NCI-H128 (cell line): Measurements from ENCODE around the gene UNC13C.

Experiments used
- DNase-seq: peaks from one replicate; lab custom pipeline; 2025; ENCODE audit not compliant: unreplicated experiment; lab: John Stamatoyannopoulos, UW

The UNC13C gene

DNA sequence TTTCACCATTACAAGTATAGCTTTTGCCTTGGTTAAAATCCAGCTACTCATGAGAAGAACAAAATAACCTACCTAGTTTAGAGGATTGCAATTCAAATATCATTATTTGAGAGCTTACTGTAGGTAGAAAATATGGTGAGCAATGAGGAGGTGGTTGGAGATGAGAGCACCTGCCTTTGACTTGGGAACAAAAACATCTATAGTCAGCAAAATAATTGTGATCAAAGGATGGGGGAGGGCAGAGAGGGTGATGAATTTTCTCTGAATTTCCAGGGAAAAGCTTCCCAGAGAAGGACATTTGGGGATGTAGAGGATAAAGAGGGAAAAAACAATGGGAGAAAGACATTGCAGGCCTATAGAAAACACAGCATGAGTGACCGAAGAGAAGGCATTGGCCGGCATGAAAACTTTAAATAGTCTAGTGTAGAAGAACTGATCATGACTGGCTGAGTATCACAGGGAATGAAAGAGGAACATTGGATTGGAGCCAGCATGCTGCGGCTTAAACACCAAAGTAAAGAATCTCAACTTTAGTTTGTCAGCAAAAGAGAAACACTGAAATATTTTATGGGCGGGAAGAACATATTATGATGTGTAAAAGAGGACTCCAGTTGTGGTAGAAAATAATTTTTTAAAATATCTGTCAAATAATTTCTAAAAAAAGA, 581.3 kb downstream of the UNC13C start:
- DNase-seq = no peak

- no peak for DNase-seq
Observed at GRCh38 chr15:54560417-54560816, 582.2 kb downstream of the UNC13C start.

DNA sequence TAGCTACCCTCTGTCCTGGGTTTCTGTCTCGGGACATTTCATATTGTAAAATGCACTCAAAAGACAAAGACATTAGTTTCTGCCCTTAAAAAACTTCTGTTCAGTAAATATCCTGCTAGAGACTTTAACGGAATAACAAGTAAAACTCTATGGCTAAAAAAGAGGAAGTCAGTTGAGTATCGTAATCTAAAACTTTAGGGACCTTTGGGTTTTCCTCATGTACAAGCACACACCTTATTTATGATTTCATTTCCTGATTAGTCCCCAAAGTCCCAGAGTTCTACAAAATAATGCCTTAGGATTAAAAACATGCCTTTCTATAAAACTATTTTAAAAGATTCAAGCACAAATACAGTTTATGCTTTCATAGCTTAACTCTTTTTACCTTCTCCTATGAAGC, 585.9 kb downstream of the UNC13C start:
- DNase-seq = no peak

- no peak for DNase-seq
Observed at GRCh38 chr15:54566654-54567053, 588.4 kb downstream of the UNC13C start.

DNA sequence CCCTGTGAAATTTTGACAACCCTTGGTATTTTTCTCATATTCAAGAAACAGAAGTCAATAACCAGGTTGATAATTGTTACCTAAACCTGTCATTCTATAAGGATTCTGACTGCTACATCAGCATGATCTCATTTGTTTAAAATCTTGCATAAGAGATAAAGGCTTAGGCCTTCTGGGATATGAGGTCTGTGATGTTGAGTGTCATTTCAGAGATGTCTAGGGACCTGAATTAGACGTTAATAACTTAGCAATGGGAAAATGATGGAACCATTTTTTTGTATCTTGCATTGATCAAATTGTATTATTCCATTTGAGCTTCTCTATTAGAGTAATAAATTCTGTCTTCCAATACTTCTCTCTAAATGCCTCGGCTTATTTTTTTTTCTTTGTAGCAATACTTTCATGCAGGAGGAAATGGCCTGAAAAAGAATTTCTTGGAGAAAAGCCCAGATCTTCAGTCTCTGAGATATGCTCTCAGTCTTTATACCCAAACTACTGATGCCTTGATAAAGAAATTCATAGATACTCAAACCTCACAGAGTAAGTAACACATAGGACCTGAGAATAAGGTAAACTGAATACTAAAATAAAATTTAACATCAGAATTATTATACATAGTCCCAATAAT, 589.3 kb downstream of the UNC13C start:
- no peak for DNase-seq

DNA sequence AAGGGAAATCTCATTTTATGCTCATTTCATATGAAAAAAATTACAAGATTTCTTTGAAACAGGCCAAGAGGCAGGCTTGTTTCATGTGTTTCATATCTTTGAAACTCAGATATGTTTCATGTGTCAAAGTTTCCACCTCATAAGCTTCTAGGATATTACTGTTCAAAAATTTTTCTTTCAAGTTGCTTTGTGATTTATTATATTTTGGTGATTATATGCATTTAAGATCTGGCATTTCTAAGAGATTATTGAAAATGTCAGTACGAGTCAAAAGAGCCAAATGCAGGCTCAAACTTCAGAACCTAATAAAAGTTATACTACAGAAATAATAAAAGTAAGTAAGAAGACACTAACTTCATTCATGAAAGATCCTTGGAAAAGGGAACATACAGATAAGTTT, 590.1 kb downstream of the UNC13C start:
- DNase-seq = no peak

GRCh38 chr15:54571576-54571975, 593.3 kb downstream of the UNC13C start:
- no peak for DNase-seq

DNA sequence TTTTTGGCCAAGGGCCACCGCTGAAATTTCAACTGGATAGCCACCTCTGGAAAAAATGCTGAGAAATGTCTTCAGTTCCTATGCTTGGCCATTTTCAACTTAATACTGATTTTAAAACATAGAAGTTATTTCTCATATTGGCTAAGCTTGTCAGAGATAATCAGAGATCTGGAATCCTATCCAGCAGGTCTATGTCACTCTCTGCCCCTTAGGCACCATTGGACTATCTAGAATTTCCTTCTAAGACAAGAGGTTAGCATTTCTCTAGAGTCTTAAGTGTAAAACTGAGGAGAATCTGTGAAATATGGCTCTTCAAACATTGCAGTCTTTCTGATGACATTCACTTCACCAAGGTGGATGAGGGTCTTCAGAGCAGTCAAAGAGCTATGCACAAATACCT, 597.3 kb downstream of the UNC13C start:
- no peak for DNase-seq

GRCh38 chr15:54576298-54576935, 598.2 kb downstream of the UNC13C start:
- DNase-seq = no peak

GRCh38 chr15:54577476-54578250, 599.4 kb downstream of the UNC13C start:
- no peak for DNase-seq

DNA sequence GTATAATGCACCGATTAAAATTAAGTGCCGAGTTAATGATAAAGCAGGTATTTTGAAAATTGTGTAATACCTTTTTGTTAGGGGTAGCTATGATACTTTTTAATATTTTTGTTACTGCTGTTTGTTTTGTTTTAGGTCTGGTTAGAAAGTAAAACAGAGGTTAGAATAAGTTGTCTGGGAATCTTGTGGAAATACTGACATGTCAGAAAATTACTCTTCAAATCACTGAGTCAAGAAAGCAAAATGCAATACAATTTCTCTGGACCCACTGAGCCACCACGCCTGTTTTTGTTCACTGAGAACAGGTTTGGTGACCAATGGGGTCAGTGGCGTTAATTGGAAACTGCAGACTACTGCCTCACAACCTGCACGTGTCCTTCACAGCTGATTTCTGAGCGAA, 601.6 kb downstream of the UNC13C start:
- DNase-seq = no peak

GRCh38 chr15:54580643-54581042, 602.4 kb downstream of the UNC13C start:
- DNase-seq = no peak

GRCh38 chr15:54582863-54583643, 604.8 kb downstream of the UNC13C start:
- DNase-seq = no peak

DNA sequence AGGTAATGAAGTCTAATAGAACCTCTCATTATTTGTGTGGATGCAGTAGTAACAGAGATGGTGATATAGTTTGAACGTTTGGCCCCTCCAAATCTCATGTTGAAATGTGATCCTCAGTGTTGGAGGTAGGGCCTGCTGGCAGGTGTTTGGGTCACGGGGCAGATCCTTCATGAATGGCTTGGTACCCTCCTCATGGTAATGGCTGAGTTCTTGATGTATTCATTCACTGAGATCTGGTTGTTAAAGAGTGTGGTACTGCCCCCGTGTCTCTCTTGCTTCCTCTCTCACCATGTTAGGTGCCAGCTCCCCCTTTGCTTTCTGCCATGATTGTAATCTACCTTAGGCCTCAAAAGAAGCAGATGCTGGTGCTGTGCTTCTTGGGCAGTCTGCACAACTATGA, 606.8 kb downstream of the UNC13C start:
- no peak for DNase-seq

- DNase-seq = no peak
Observed at GRCh38 chr15:54594115-54594514, 615.9 kb downstream of the UNC13C start.

DNA sequence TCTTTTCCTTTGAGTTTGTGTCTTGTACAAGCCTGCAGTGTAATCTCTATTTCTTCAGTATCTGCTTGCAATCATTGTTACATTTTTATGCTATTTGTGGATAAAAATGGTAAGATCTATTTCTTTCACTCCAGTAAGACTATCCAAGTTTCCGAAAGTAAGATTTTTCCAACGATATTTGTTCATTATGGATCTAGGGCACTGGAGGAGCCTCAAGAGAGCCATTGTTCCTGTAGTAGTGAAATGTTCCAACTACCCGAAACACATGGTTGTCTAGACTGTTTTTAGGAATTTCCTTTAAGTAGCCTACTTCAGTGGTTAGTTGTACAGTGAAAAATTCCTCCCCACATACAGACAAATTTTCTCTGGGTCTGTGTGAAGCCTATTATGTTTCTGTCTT, 621.1 kb downstream of the UNC13C start:
- no peak for DNase-seq

GRCh38 chr15:54605043-54605442, 626.8 kb downstream of the UNC13C start:
- DNase-seq = no peak

DNA sequence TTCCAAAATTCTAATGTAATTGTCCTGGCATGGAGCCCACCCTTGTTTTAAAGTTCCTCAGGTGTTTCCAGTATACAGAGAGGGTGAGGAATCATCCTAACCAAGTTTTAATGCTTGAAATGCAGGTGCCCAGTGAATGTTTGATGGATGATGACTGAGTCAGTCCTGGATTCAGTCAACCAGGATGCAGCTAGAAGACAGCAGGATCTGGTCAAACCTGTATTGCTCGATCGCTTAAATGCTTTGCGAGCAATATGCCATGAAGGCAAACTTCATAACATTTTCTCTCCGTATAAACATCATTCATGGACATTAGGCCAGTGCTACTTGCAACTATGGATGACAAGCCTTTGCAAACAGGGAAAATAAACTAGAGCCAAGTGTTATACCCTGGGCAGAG, 627.3 kb downstream of the UNC13C start:
- no peak for DNase-seq

GRCh38 chr15:54608876-54609835, 630.9 kb downstream of the UNC13C start:
- DNase-seq = no peak

- DNase-seq = no peak
Observed at GRCh38 chr15:54618120-54618519, 639.9 kb downstream of the UNC13C start.
